Neutrophil (primary cell): ENCODE measurements around the gene PRLR.

Experiments used
- H3K27ac ChIP-seq: fragments of 200-600 bp; sonication (generic); 2 replicates; pipeline ENCODE4 v1.5.1; 2016; ENCODE audit warnings: mild to moderate bottlenecking, moderate library complexity
- H3K27me3 ChIP-seq: fragments of 200-600 bp; sonication (generic); 2 replicates; pipeline ENCODE4 v1.6.0; 2016; ENCODE audit warnings: mild to moderate bottlenecking
- H3K36me3 ChIP-seq: fragments of 200-600 bp; sonication (generic); 2 replicates; pipeline ENCODE4 v1.5.1; 2017
- H3K4me1 ChIP-seq, 2 experiments: fragments of 200-600 bp in 1 of 2; sonication (generic) in 1 of 2; 1 replicate in 1 of 2; 2 replicates in 1 of 2; pipeline versions ENCODE4 v1.5.1 to v1.6.1; 2013 to 2016; ENCODE audit warnings: low read depth in 1 of 2, low read length in 1 of 2, mild to moderate bottlenecking in 1 of 2, moderate library complexity in 1 of 2; ENCODE audit not compliant: control insufficient read depth in 1 of 2, insufficient read depth in 1 of 2
- H3K4me3 ChIP-seq, 2 experiments: fragments of 200-600 bp in 1 of 2; sonication (generic) in 1 of 2; 1 replicate in 1 of 2; 2 replicates in 1 of 2; pipeline ENCODE4 v1.5.1; 2013 to 2016; ENCODE audit warnings: low read depth in 1 of 2, low read length in 1 of 2, mild to moderate bottlenecking in 1 of 2, moderate library complexity in 1 of 2
- H3K9me3 ChIP-seq: fragments of 200-600 bp; sonication (generic); 2 replicates; pipeline ENCODE4 v1.5.1; 2016
- TF ChIP-seq, protein P1 (sequence below): fragments of 200-600 bp; sonication (generic); IDR thresholded peaks from 2 replicates; pipeline ENCODE4 v1.5.1; 2016; ENCODE audit warnings: antibody characterized with exemption

The PRLR gene

GRCh38 chr5:35159370-35159742 is 70.9 kb downstream of the PRLR start:
- no peaks in the 10 kb centered on the region for H3K4me1 ChIP-seq
- H3K9me3 ChIP-seq: no peaks in the 10 kb centered on the region
- H3K4me3 ChIP-seq: no peak overlapping the region
- no peaks in the 10 kb centered on the region for H3K27me3 ChIP-seq
- H3K27ac ChIP-seq: no peak overlapping the region
- H3K36me3 ChIP-seq: no peaks in the 10 kb centered on the region
- TF ChIP-seq, protein P1, sequence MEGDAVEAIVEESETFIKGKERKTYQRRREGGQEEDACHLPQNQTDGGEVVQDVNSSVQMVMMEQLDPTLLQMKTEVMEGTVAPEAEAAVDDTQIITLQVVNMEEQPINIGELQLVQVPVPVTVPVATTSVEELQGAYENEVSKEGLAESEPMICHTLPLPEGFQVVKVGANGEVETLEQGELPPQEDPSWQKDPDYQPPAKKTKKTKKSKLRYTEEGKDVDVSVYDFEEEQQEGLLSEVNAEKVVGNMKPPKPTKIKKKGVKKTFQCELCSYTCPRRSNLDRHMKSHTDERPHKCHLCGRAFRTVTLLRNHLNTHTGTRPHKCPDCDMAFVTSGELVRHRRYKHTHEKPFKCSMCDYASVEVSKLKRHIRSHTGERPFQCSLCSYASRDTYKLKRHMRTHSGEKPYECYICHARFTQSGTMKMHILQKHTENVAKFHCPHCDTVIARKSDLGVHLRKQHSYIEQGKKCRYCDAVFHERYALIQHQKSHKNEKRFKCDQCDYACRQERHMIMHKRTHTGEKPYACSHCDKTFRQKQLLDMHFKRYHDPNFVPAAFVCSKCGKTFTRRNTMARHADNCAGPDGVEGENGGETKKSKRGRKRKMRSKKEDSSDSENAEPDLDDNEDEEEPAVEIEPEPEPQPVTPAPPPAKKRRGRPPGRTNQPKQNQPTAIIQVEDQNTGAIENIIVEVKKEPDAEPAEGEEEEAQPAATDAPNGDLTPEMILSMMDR: no peak

GRCh38 chr5:35158622-35159369 is 71.5 kb downstream of the PRLR start:
- Histone ChIP-seq H3K4me1 (no peaks in the 10 kb centered on the region), H3K9me3 (no peaks in the 10 kb centered on the region), H3K36me3 (no peaks in the 10 kb centered on the region), H3K4me3 (no peak overlapping the region), H3K27ac (no peak overlapping the region), H3K27me3 (no peaks in the 10 kb centered on the region)
- TF ChIP-seq, protein P1: no peak

GRCh38 chr5:35158204-35158603 is 72.1 kb downstream of the PRLR start:
- Histone ChIP-seq H3K27me3 (no peaks in the 10 kb centered on the region), H3K9me3 (no peaks in the 10 kb centered on the region), H3K4me1 (no peaks in the 10 kb centered on the region), H3K27ac (no peak overlapping the region), H3K4me3 (no peak overlapping the region), H3K36me3 (no peaks in the 10 kb centered on the region)
- TF ChIP-seq, protein P1: no peak

DNA sequence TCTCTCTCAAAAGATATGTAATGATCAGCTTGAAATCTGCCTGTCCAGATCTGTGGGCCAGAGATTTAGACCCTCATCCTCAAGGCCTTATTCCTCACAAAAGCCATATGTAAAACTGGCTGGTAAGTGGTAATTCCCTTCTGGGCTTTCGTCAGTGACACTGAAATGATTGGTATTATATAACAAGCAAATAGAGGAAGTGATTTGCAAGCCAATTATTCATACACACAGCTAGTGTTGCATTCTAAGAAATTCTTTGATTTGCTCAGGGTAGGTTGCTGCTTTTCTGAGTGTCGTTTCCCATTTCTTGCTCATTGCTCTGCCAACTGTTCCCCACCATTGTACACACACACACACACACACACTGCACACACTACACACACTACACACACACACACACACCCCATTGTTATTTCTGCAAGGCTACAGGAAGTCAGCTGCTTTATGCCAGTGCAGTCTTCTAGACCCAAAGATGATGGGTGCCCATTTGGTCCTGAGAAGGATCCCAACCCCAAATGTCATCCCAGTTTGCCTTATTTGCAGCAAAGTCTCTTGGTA is 76.8 kb downstream of the PRLR start:
- Histone ChIP-seq H3K27ac (no peak overlapping the region), H3K4me1 (no peaks in the 10 kb centered on the region), H3K27me3 (no peaks in the 10 kb centered on the region), H3K4me3 (no peak overlapping the region), H3K36me3 (no peaks in the 10 kb centered on the region), H3K9me3 (no peaks in the 10 kb centered on the region)
- TF ChIP-seq, protein P1: no peak

DNA sequence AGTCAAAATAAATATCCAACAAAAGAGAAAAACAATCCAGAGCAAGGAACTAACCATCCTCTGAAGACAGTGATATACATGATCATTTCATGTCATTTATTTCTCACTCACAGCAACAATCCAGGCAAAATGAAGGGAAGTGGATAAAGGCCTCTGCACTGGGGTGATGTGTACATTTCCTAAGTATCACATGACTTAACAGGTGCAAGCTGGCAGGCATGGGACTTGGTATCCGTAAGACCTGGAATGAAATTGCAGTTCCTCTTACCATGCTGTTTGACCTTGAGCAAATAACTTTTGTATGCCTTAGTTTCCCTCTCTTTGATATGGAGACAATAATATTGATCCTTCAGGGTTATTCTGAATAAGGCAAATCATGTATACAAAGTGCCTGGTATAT is 77.6 kb downstream of the PRLR start:
- no peaks in the 10 kb centered on the region for H3K36me3 ChIP-seq
- TF ChIP-seq, protein P1: no peak
- H3K4me3 ChIP-seq: no peak overlapping the region
- H3K27me3 ChIP-seq: no peaks in the 10 kb centered on the region
- H3K27ac ChIP-seq: no peak overlapping the region
- H3K9me3 ChIP-seq: no peaks in the 10 kb centered on the region
- H3K4me1 ChIP-seq: no peaks in the 10 kb centered on the region
